Glutamatergic neuron (in vitro differentiated cells): ENCODE results near the gene NR1H4. TPM values are rescaled to one million over a fixed set of nuclear protein-coding genes. Genes with fewer than 3 reads are reported as not detected.

Experiments used
- DNase-seq: peaks from one replicate; pipeline ENCODE4 v3.0.0; 2022
- H3K27ac Mint-ChIP-seq: one replicate; pipeline ENCODE4 v1.8.0; 2020; ENCODE audit warnings: mild to moderate bottlenecking, mixed read lengths, inconsistent platforms; ENCODE audit not compliant: unreplicated experiment
- H3K27me3 Mint-ChIP-seq: one replicate; pipeline ENCODE4 v1.8.0; 2020; ENCODE audit warnings: mild to moderate bottlenecking, moderate library complexity, mixed read lengths, inconsistent platforms; ENCODE audit not compliant: unreplicated experiment
- H3K36me3 Mint-ChIP-seq: one replicate; pipeline ENCODE4 v1.8.0; 2020; ENCODE audit warnings: mild to moderate bottlenecking, mixed read lengths, inconsistent platforms; ENCODE audit not compliant: unreplicated experiment
- H3K4me1 Mint-ChIP-seq: one replicate; pipeline ENCODE4 v1.8.0; 2020; ENCODE audit warnings: mild to moderate bottlenecking, low read depth, mixed read lengths, inconsistent platforms; ENCODE audit not compliant: unreplicated experiment
- H3K4me3 Mint-ChIP-seq: one replicate; pipeline ENCODE4 v1.8.0; 2020; ENCODE audit warnings: mild to moderate bottlenecking, mixed read lengths, inconsistent platforms; ENCODE audit not compliant: unreplicated experiment
- H3K9me3 Mint-ChIP-seq: one replicate; pipeline ENCODE4 v1.8.0; 2020; ENCODE audit warnings: mild to moderate bottlenecking, moderate library complexity, mixed read lengths, inconsistent platforms; ENCODE audit not compliant: unreplicated experiment
- total RNA-seq: library from RNA; stranded (reverse); fragmentation: NEBNext Ultra II Directional; extraction: Animal tissue kit (Norgen Biotek cat#: 25700); gene quantifications from one replicate; pipeline ENCODE4 v1.2.1, GENCODE V29; 2021; ENCODE audit not compliant: unreplicated experiment
- TF ChIP-seq, protein P1 (sequence below): fragments of 200-600 bp; sonication (generic); IDR thresholded peaks from one replicate; pipeline ENCODE4 v1.5.0; 2021; ENCODE audit not compliant: partially characterized antibody, unreplicated experiment

NR1H4 gene
- total RNA-seq, 1 donor from 2014 or later: not detected

DNA sequence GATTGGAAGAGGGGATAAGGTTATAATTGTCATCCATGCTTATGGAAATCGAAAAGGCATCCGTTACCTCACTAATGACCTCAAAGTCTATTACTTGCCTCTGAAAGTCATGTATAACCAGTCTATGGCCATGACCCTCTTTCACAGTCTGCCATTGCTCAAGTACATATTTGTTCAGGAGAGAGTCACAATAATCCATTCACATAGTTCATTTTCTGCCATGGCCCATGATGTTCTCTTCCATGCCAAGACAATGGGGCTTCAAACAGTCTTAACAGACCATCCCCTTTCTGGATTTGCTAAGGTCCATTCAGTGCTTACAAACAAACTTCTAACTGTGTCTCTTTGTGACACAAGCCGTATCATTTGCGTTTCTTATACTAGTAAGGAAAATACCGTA, 105.3 kb downstream of the NR1H4 start:
- no peak overlapping the region for H3K4me3 Mint-ChIP-seq
- H3K4me1 Mint-ChIP-seq: no peaks in the 10 kb centered on the region
- peaks cover 10% of the 10 kb centered on the region for H3K36me3 Mint-ChIP-seq
- no peak overlapping the region for H3K27ac Mint-ChIP-seq
- TF ChIP-seq, protein P1, sequence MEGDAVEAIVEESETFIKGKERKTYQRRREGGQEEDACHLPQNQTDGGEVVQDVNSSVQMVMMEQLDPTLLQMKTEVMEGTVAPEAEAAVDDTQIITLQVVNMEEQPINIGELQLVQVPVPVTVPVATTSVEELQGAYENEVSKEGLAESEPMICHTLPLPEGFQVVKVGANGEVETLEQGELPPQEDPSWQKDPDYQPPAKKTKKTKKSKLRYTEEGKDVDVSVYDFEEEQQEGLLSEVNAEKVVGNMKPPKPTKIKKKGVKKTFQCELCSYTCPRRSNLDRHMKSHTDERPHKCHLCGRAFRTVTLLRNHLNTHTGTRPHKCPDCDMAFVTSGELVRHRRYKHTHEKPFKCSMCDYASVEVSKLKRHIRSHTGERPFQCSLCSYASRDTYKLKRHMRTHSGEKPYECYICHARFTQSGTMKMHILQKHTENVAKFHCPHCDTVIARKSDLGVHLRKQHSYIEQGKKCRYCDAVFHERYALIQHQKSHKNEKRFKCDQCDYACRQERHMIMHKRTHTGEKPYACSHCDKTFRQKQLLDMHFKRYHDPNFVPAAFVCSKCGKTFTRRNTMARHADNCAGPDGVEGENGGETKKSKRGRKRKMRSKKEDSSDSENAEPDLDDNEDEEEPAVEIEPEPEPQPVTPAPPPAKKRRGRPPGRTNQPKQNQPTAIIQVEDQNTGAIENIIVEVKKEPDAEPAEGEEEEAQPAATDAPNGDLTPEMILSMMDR: no peak
- no peak for DNase-seq
- H3K27me3 Mint-ChIP-seq: peaks cover 2% of the 10 kb centered on the region
- peaks cover 3% of the 10 kb centered on the region for H3K9me3 Mint-ChIP-seq

DNA sequence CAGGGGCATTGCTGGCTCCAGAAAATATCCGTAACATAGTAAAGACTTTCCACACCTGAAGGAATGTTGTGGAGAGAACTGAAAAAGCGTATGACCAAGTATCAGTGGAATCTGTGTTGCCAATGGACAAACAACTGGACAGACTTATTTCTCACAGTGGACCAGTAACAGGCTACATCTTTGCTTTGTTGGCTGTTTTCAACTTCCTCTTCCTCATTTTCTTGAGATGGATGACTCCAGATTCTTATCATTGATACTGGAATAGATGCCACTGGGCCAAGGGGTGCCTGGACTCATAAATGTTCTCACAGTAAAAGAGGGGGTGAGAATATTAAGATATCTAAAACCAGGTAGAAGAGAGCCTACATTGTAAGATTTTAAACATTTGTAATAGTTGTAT, 106.2 kb downstream of the NR1H4 start:
- Mint-ChIP-seq H3K27me3 (peaks cover 2% of the 10 kb centered on the region), H3K4me1 (no peaks in the 10 kb centered on the region), H3K36me3 (peaks cover 10% of the 10 kb centered on the region), H3K4me3 (no peak overlapping the region), H3K9me3 (peaks cover 3% of the 10 kb centered on the region), H3K27ac (no peak overlapping the region)
- DNase-seq: no peak
- TF ChIP-seq, protein P1: no peak

DNA sequence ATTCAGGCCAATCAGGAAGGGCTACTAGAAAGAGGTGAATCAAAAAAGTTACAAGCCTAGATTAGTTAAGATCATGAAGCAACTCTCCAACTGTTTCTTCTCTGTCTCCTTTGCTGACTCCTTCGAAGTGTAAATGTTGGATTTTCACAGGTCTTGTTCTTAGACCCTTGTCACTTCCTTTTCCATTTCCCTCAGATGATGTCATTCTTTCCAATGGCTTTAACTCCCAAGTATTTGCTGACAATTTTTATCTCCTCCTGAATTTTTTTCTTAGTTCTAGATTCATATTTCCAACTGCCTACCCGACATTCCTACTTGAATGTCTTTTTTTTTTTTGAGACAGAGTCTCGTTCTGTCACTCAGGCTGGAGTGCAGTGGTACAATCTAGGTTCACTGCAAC, 110.6 kb downstream of the NR1H4 start:
- Mint-ChIP-seq H3K9me3 (peaks cover 17% of the 10 kb centered on the region), H3K27me3 (peaks cover 4% of the 10 kb centered on the region)

DNA sequence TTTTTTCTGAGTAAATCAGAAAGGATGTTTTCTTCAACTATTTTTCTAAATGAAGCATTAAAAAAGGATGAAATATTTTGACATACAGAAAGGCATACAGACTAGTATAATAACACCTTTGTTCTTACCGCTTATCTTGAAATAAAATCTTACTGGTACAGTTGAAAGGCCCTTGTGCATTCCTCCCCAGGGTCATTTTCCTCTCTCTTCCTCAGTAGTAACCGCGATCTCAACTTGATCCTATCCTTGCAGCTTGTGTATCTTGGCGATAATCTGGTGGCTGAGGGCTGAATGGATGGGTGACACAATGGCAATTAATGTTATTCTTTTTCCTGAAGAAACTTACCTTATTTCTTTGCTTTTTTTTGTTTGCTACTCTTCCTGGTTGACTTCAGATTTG, 118.3 kb downstream of the NR1H4 start:
- TF ChIP-seq, protein P1: no peak
- peaks cover 13% of the 10 kb centered on the region for H3K36me3 Mint-ChIP-seq
- no peak for DNase-seq
- H3K4me3 Mint-ChIP-seq: no peak overlapping the region
- H3K4me1 Mint-ChIP-seq: peaks cover 26% of the 10 kb centered on the region
- peaks cover 6% of the 10 kb centered on the region for H3K9me3 Mint-ChIP-seq
- peaks cover 3% of the 10 kb centered on the region for H3K27me3 Mint-ChIP-seq
- H3K27ac Mint-ChIP-seq: peak overlapping the region; percentile 34

More for the DNA sequence above, 110.6 kb downstream of the NR1H4 start:
- no peaks in the 10 kb centered on the region for H3K4me1 Mint-ChIP-seq
- TF ChIP-seq, protein P1: no peak
- H3K4me3 Mint-ChIP-seq: no peak overlapping the region
- no peak for DNase-seq
- no peak overlapping the region for H3K27ac Mint-ChIP-seq
- H3K36me3 Mint-ChIP-seq: peaks cover 35% of the 10 kb centered on the region

DNA sequence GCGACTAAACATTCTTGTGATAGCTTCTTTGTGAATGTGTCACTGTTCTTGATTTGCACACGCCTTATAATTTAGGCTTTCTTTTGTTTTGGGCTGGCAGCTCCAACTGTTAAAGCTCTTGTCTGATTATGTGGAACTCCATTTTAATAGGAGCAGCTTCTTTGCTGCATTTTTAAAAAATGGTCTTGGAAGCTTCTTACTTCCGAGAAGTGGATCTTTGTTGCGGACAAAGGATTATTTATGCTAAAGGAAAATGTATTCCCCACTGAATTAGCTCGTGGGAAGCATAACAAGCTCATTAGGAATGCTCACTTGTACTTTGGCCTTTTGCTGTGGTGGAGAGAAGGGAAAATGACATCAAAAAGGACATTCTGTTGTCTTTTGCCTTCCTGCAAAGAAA, 119.8 kb downstream of the NR1H4 start:
- Mint-ChIP-seq H3K36me3 (peaks cover 8% of the 10 kb centered on the region), H3K27ac (peak overlapping the region; percentile 94), H3K27me3 (peaks cover 2% of the 10 kb centered on the region), H3K4me3 (peak overlapping the region; percentile 79), H3K4me1 (peaks cover 29% of the 10 kb centered on the region), H3K9me3 (peaks cover 2% of the 10 kb centered on the region)
- TF ChIP-seq, protein P1: no peak
- no peak for DNase-seq
